Measurements from ENCODE around the gene ELAVL4. TPM values are rescaled to one million over a fixed set of nuclear protein-coding genes. Genes with fewer than 3 reads are reported as not detected.

The ELAVL4 gene
- total RNA-seq, 1 experiment from 2014 or later, result 0.17 TPM

DNA sequence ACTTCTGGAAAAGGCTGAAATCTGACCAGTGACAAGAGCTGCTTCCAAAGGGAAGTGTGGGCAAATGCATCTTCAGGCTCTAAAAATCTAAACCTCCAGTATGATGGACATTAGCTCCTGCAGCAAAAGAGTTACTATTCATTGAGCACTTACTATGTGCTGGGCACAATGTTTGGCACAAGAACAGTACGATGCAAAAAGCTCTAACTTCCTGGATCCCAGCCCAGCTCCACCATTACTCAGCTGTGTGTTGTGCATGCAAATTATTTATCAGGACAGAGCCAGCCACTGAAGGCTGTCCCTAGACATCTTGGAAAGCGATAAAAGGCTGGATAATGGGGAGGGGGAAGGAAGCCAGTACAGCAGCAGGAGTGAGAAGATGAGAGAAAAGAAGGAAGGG, 143.5 kb downstream of the ELAVL4 start:
- no peak for DNase-seq (ENCODE audit: low spot score)

Other genes starting within 250 kb of the ELAVL4 start
- 0.35 TPM in 1 of 2 replicates, not detected in the other for gene AGBL4, start 85.0 kb upstream of the ELAVL4 start, total RNA-seq (2014; rRNA removed; shearing (Covaris generic))